Left forelimb (tissue), 1 donor: Measurements from ENCODE around the gene DPEP2NB.
"Not testable (repeated sequence)": the region's sequence is repeated elsewhere in the genome, so short reads cannot be mapped to it uniquely, and the experiment has no call there.

Experiments
- DNase-seq: peaks from one replicate; pipeline ENCODE4 v3.0.0-alpha.2; 2018; ENCODE audit warnings: low spot score

Gene DPEP2NB

GRCh38 chr16:67982011-67982696 is 33.6 kb downstream of the DPEP2NB start:
- DNase-seq: no peak

- DNase-seq: no peak
Measured at GRCh38 chr16:67979955-67980678, 35.6 kb downstream of the DPEP2NB start, which contains the start of gene DPEP3. TSS of gene DPEP3 (minus strand) at chr16:67980499. CDS start at chr16:67980380, 119 bp downstream.

GRCh38 chr16:67977469-67978227 is 38.1 kb downstream of the DPEP2NB start:
- no peak for DNase-seq

- DNase-seq: no peak
Measured at GRCh38 chr16:67977005-67977404, 38.7 kb downstream of the DPEP2NB start.

GRCh38 chr16:67976205-67976604 is 39.5 kb downstream of the DPEP2NB start:
- DNase-seq: no peak

GRCh38 chr16:67975321-67976105 is 40.2 kb downstream of the DPEP2NB start:
- no peak for DNase-seq

- not testable (repeated sequence) for DNase-seq
Measured at GRCh38 chr16:67972285-67972684, 43.4 kb downstream of the DPEP2NB start.

GRCh38 chr16:67971111-67971510 is 44.6 kb downstream of the DPEP2NB start:
- no peak for DNase-seq

GRCh38 chr16:67969254-67970039 is 46.3 kb downstream of the DPEP2NB start:
- no peak for DNase-seq

GRCh38 chr16:67968400-67969253 is 47.1 kb downstream of the DPEP2NB start, which contains the start of gene SLC12A4:
TSS of gene SLC12A4 (minus strand) at chr16:67968637. CDS start at chr16:67968553, 84 bp downstream.
- peak; percentile 93 for DNase-seq

GRCh38 chr16:67967958-67968399 is 47.7 kb downstream of the DPEP2NB start:
- DNase-seq: peak; percentile 81

GRCh38 chr16:67967183-67967957 is 48.3 kb downstream of the DPEP2NB start:
- DNase-seq: no peak

- no peak for DNase-seq
Measured at GRCh38 chr16:67966549-67967182, 49.0 kb downstream of the DPEP2NB start.

- no peak for DNase-seq
Measured at GRCh38 chr16:67965668-67966548, 49.8 kb downstream of the DPEP2NB start.

GRCh38 chr16:67964477-67965131 is 51.1 kb downstream of the DPEP2NB start:
- DNase-seq: no peak

- no peak for DNase-seq
Measured at GRCh38 chr16:67963662-67964321, 51.9 kb downstream of the DPEP2NB start.
